H1 (cell line): Measurements from ENCODE around the gene CFAP61. TPM values are rescaled to one million over a fixed set of nuclear protein-coding genes. Genes with fewer than 3 reads are reported as not detected.

ENCODE experiments used
- CTCF ChIA-PET: fragments of 300-600 bp; sonication (Branson Sonifier 250); formaldehyde crosslinking; loops from one replicate; lab custom pipeline; 2021; ENCODE audit not compliant: partially characterized antibody; lab: Charles Lee
- POLR2A ChIA-PET: fragments of 300-600 bp; sonication (Branson Sonifier 250); formaldehyde crosslinking; loops from one replicate; lab custom pipeline; 2021; ENCODE audit warnings: inconsistent platforms; ENCODE audit not compliant: partially characterized antibody; lab: Charles Lee
- DNase-seq, 2 experiments: peaks; one replicate each; pipeline versions ENCODE4 v3.0.0 to v3.0.0-alpha.2; 2010 to 2022; ENCODE audit warnings: low spot score in 2 of 2, low read depth in 1 of 2, mixed read lengths in 1 of 2
- FAIRE-seq: peaks from 2 replicates; lab custom pipeline; 2011; peaks lifted over from hg19 to GRCh38; lab: Jason Lieb, UNC
- H2AFZ ChIP-seq: 2 replicates; pipeline ENCODE4 v1.8.1; 2012; ENCODE audit warnings: low read length, inconsistent platforms
- H2AK5ac ChIP-seq: 2 replicates; pipeline ENCODE4 v1.6.1; 2013; ENCODE audit warnings: low read depth, low read length
- H2BK120ac ChIP-seq: replicated peaks from 2 replicates; pipeline ENCODE3; 2013; ENCODE audit warnings: low read depth, low read length, inconsistent platforms
- H2BK12ac ChIP-seq: 2 replicates; pipeline ENCODE4 v1.6.1; 2013; ENCODE audit warnings: low read depth, low read length
- H2BK15ac ChIP-seq: 2 replicates; pipeline ENCODE4 v1.6.1; 2013; ENCODE audit warnings: low read length
- H2BK20ac ChIP-seq: 2 replicates; pipeline ENCODE4 v1.6.1; 2013; ENCODE audit warnings: low read length
- H2BK5ac ChIP-seq: 2 replicates; pipeline ENCODE4 v1.6.1; 2013; ENCODE audit warnings: low read depth, low read length
- H3K14ac ChIP-seq: 2 replicates; pipeline ENCODE4 v1.6.1; 2013; ENCODE audit warnings: inconsistent platforms; ENCODE audit not compliant: insufficient read length
- H3K18ac ChIP-seq: 2 replicates; pipeline ENCODE4 v1.6.1; 2013; ENCODE audit warnings: low read length; ENCODE audit errors: extremely low read depth
- H3K23ac ChIP-seq: 2 replicates; pipeline ENCODE4 v1.6.1; 2013; ENCODE audit warnings: inconsistent platforms; ENCODE audit not compliant: insufficient read length
- H3K23me2 ChIP-seq: 2 replicates; pipeline ENCODE4 v1.6.1; 2013; ENCODE audit warnings: low read depth, low read length
- H3K27ac ChIP-seq: 2 replicates; pipeline ENCODE4 v1.6.1; 2011; ENCODE audit warnings: low read depth, low read length, inconsistent platforms
- H3K27me3 ChIP-seq, 4 experiments: replicated peaks in 1 of 4; 1 replicate in 1 of 4; 2 replicates in 3 of 4; pipeline versions ENCODE4 v1.6.1 to v1.8.1; 2011 to 2013; ENCODE audit warnings: low read length in 3 of 4, mild to moderate bottlenecking in 3 of 4, inconsistent platforms in 2 of 4, mixed read lengths in 2 of 4, moderate library complexity in 1 of 4; ENCODE audit not compliant: control insufficient read depth in 3 of 4, insufficient read depth in 3 of 4; ENCODE audit errors: extremely low read depth in 1 of 4
- H3K36me3 ChIP-seq, 4 experiments: 2 replicates each; pipeline versions ENCODE4 v1.6.1 to v1.8.1; 2011 to 2013; ENCODE audit warnings: mild to moderate bottlenecking in 4 of 4, low read length in 3 of 4, moderate library complexity in 2 of 4, control low read depth in 1 of 4, inconsistent platforms in 1 of 4; ENCODE audit not compliant: insufficient read depth in 4 of 4, control insufficient read depth in 2 of 4
- H3K4ac ChIP-seq: replicated peaks from 2 replicates; pipeline ENCODE3; 2013; ENCODE audit warnings: low read length, low read depth, mixed read lengths, inconsistent platforms; ENCODE audit not compliant: insufficient read length
- H3K4me1 ChIP-seq, 4 experiments: replicated peaks in 1 of 4; 1 replicate in 1 of 4; 2 replicates in 3 of 4; pipeline versions ENCODE4 v1.6.1 to v1.8.1; 2011 to 2013; ENCODE audit warnings: low read length in 3 of 4, inconsistent platforms in 2 of 4, mixed read lengths in 1 of 4; ENCODE audit not compliant: insufficient read depth in 4 of 4, control insufficient read depth in 3 of 4
- H3K4me2 ChIP-seq, 2 experiments: 2 replicates each; pipeline versions ENCODE4 v1.6.1 to v1.8.1; 2011 to 2013; ENCODE audit warnings: low read depth in 2 of 2, low read length in 2 of 2, control low read depth in 1 of 2, inconsistent platforms in 1 of 2, mild to moderate bottlenecking in 1 of 2; ENCODE audit not compliant: insufficient read depth in 1 of 2
- H3K4me3 ChIP-seq, 4 experiments: fragments of 200-600, 300-600 bp in 1 of 4; sonication (generic), shearing (Covaris generic), sonication (Bioruptor Twin) in 1 of 4; 2 replicates each; pipeline versions ENCODE4 v1.5.1 to v1.8.1; 2011 to 2016; ENCODE audit warnings: low read length in 4 of 4, low read depth in 3 of 4, control low read depth in 2 of 4, inconsistent platforms in 2 of 4, mild to moderate bottlenecking in 2 of 4, mixed read lengths in 1 of 4, moderate library complexity in 1 of 4; ENCODE audit not compliant: insufficient read depth in 2 of 4; ENCODE audit errors: extremely low read depth in 1 of 4
- H3K56ac ChIP-seq: replicated peaks from 2 replicates; pipeline ENCODE3; 2013; ENCODE audit warnings: low read depth, mild to moderate bottlenecking, mixed read lengths, low read length, inconsistent platforms; ENCODE audit not compliant: insufficient read length
- H3K79me1 ChIP-seq: 2 replicates; pipeline ENCODE4 v1.6.1; 2013; ENCODE audit warnings: low read depth, low read length, control low read depth
- H3K79me2 ChIP-seq, 2 experiments: 2 replicates each; pipeline versions ENCODE4 v1.6.1 to v1.8.1; 2012 to 2013; ENCODE audit warnings: low read length in 2 of 2, mild to moderate bottlenecking in 2 of 2, inconsistent platforms in 1 of 2; ENCODE audit not compliant: insufficient read depth in 2 of 2, control insufficient read depth in 1 of 2
- H3K9ac ChIP-seq, 4 experiments: replicated peaks in 1 of 4; 1 replicate in 1 of 4; 2 replicates in 3 of 4; pipeline versions ENCODE4 v1.6.1 to v1.8.1; 2011 to 2013; ENCODE audit warnings: low read depth in 3 of 4, low read length in 3 of 4, control low read depth in 2 of 4, mild to moderate bottlenecking in 2 of 4, moderate library complexity in 2 of 4, inconsistent platforms in 1 of 4; ENCODE audit errors: extremely low read depth in 1 of 4
- H3K9me3 ChIP-seq, 2 experiments: 2 replicates each; pipeline versions ENCODE4 v1.6.1 to v1.8.1; 2012 to 2013; ENCODE audit warnings: mild to moderate bottlenecking in 2 of 2, moderate library complexity in 2 of 2, control low read depth in 1 of 2, inconsistent platforms in 1 of 2, low read depth in 1 of 2, low read length in 1 of 2, mixed read lengths in 1 of 2; ENCODE audit not compliant: insufficient read depth in 2 of 2
- H4K20me1 ChIP-seq, 2 experiments: replicated peaks in 1 of 2; 2 replicates each; pipeline versions ENCODE3 to v1.8.1; 2011 to 2013; ENCODE audit warnings: inconsistent platforms in 2 of 2, low read length in 2 of 2, mild to moderate bottlenecking in 1 of 2; ENCODE audit not compliant: insufficient read depth in 2 of 2, control insufficient read depth in 1 of 2
- H4K5ac ChIP-seq: 2 replicates; pipeline ENCODE4 v1.6.1; 2013; ENCODE audit warnings: low read length, low read depth, mixed read lengths, inconsistent platforms; ENCODE audit not compliant: insufficient read length
- H4K8ac ChIP-seq: 2 replicates; pipeline ENCODE4 v1.8.0; 2013; ENCODE audit warnings: mild to moderate bottlenecking, moderate library complexity, low read length, inconsistent platforms; ENCODE audit not compliant: insufficient read depth; ENCODE audit errors: extremely low read depth
- H4K91ac ChIP-seq: replicated peaks from 2 replicates; pipeline ENCODE3; 2013; ENCODE audit warnings: low read length, mixed read lengths, inconsistent platforms; ENCODE audit not compliant: insufficient read length
- PHF8 ChIP-seq: fragments of 200-600 bp; sonication (generic); conservative IDR thresholded peaks from 2 replicates; pipeline ENCODE4 v1.7.1; 2012; ENCODE audit warnings: low read depth, mild to moderate bottlenecking, inconsistent platforms, low read length, moderate library complexity
- RBBP5 ChIP-seq: IDR thresholded peaks from 2 replicates; pipeline ENCODE4 v1.7.1; 2012; ENCODE audit warnings: low read depth, mild to moderate bottlenecking, inconsistent platforms, low read length, moderate library complexity, borderline replicate concordance
- TAF1 ChIP-seq: IDR thresholded peaks from 2 replicates; pipeline ENCODE4 v1.6.1; 2011; ENCODE audit warnings: mild to moderate bottlenecking, low read depth, low read length
- TAF7 ChIP-seq: optimal IDR thresholded peaks from 2 replicates; pipeline ENCODE3; 2011; ENCODE audit warnings: low read depth, mild to moderate bottlenecking, inconsistent platforms, low read length, moderate library complexity, borderline replicate concordance
- WGBS, 2 experiments: shearing (Covaris generic) in 1 of 2; methylation state at CpG; one replicate each; pipeline versions ENCODE4 v1.1.6 to v1.1.7; 2013 to 2015; ENCODE audit warnings: low lambda C conversion rate in 2 of 2, mixed read lengths in 2 of 2, inconsistent platforms in 1 of 2, low coverage in 1 of 2, missing lambda C conversion rate in 1 of 2; ENCODE audit not compliant: insufficient replicate concordance in 2 of 2, insufficient coverage in 1 of 2, insufficient read length in 1 of 2; ENCODE audit errors: extremely low coverage in 1 of 2, missing lambda C conversion rate in 1 of 2; 5-methylcytosine and 5-hydroxymethylcytosine counted together
- polyA plus RNA-seq, 7 experiments: library from polyadenylated mRNA; depleted of rRNA in 3 of 7; stranded (reverse) in 5 of 7; unstranded in 2 of 7; fragments of >200 nt in 5 of 7; fragments of 200-250 nt in 2 of 7; gene quantifications; 1 replicate in 5 of 7; 2 replicates in 1 of 7; 4 replicates in 1 of 7; pipeline versions ENCODE4 v1.2.1 to v1.2.3, GENCODE V29; 2011 to 2013; ENCODE audit warnings: missing spikeins in 2 of 7, mixed read lengths in 2 of 7
- small RNA-seq: library from polyadenylated mRNA; stranded (forward); fragments of <200 nt; extraction: miRNeasy Mini kit (QIAGEN cat#:217004); gene quantifications from one replicate; pipeline ENCODE3, GENCODE V24; 2013; ENCODE audit not compliant: insufficient read depth
- total RNA-seq: library from RNA; stranded (reverse); fragmentation: NEBNext Ultra II Directional; extraction: Animal tissue kit (Norgen Biotek cat#: 25700); gene quantifications from 2 replicates; pipeline ENCODE4 v1.2.1, GENCODE V29; 2021

The CFAP61 gene
- total and polyA plus RNA-seq, 2 of the 8 experiments (the other 6 are each of a cell fraction or from before 2014, with no cell fraction given), result 0.29 to 0.61 TPM

GRCh38 chr20:20409331-20409730 is 357.0 kb downstream of the CFAP61 start:
- H3K9ac ChIP-seq, result no peak overlapping the region
- no peaks in the 10 kb centered on the region for H3K36me3 ChIP-seq
- no peak overlapping the region for H3K14ac ChIP-seq
- POLR2A ChIA-PET, result interaction anchor here (1.2 to 2.0 kb wide), 2 partner anchors 10 to 38 kb away, joined by 5 to 6 read pairs; no protein-coding TSS in a partner anchor
- H3K56ac ChIP-seq, result no peak overlapping the region
- H2AFZ ChIP-seq, result no peak overlapping the region
- no peak for TF ChIP-seq TAF1
- no peak for TF ChIP-seq PHF8
- no peak for TF ChIP-seq TAF7
- no peak for TF ChIP-seq RBBP5
- TF ChIP-seq, all 59 proteins: peak for 0
- no peak overlapping the region for H3K4me3 ChIP-seq
- WGBS, 2 experiments, result 91% methylated on average over 4 of the region's 4 CpGs; no CpG with 5 or more reads in 1 of the 2 experiments
- no peaks in the 10 kb centered on the region for H3K79me1 ChIP-seq
- no peak overlapping the region for H2BK5ac ChIP-seq
- no peak overlapping the region for H2BK120ac ChIP-seq
- no peak overlapping the region for H2BK15ac ChIP-seq
- H3K9me3 ChIP-seq, result no peaks in the 10 kb centered on the region
- H2BK20ac ChIP-seq, result no peak overlapping the region
- H2AK5ac ChIP-seq, result no peak overlapping the region
- H3K23ac ChIP-seq, result no peak overlapping the region
- no peaks in the 10 kb centered on the region for H4K20me1 ChIP-seq
- no peaks in the 10 kb centered on the region for H3K27me3 ChIP-seq
- H2BK12ac ChIP-seq, result no peak overlapping the region
- FAIRE-seq, result peak; percentile 24
- no peak overlapping the region for H3K27ac ChIP-seq
- no peak overlapping the region for H4K91ac ChIP-seq
- H3K4me1 ChIP-seq, result peaks cover 0 to 18% (median 11%) of the 10 kb centered on the region in 4 experiments; a peak in 5 of 7 replicates
- CTCF ChIA-PET, result interaction anchor here (0.8 to 3.3 kb wide), 6 partner anchors 16 to 226 kb away, joined by 3 to 17 read pairs (median 5); no protein-coding TSS in a partner anchor
- H3K18ac ChIP-seq, result no peak overlapping the region
- H4K5ac ChIP-seq, result no peak overlapping the region
- no peak overlapping the region for H3K4ac ChIP-seq
- H4K8ac ChIP-seq, result no peak overlapping the region
- DNase-seq, result no peak
- no peaks in the 10 kb centered on the region for H3K79me2 ChIP-seq
- no peak overlapping the region for H3K4me2 ChIP-seq
- H3K23me2 ChIP-seq, result no peaks in the 10 kb centered on the region

Small RNA genes lying within 50 kb of the gene (small RNA-seq; reads per million reads assigned to genes)
- gene RN7SL690P, result not detected

Other genes with a start within 250 kb of the CFAP61 start
- 39.1 and 41.1 TPM in 2 replicates for gene NAA20, start 35.2 kb upstream of the CFAP61 start, total RNA-seq
- gene NAA20, start 35.2 kb upstream of the CFAP61 start, polyA plus RNA-seq (2011; rRNA removed), result 15.8 and 21.9 TPM in 2 replicates
- gene CRNKL1, start 66 bp upstream of the CFAP61 start, total RNA-seq, result 21.9 and 26.5 TPM in 2 replicates
- gene CRNKL1, start 66 bp upstream of the CFAP61 start, polyA plus RNA-seq (2011; rRNA removed), result 2.8 and 4.0 TPM in 2 replicates